HG03097 (cell line): ENCODE results near the gene PTTG1IP2.
"Not testable (repeated sequence)": the region's sequence is repeated elsewhere in the genome, so short reads cannot be mapped to it uniquely, and the experiment has no call there.

Source experiments
- ATAC-seq: cut with Tn5 transposase; IDR thresholded peaks from one replicate; pipeline ENCODE4 v1.9.1; 2021; ENCODE audit not compliant: unreplicated experiment, low FRiP score

Gene PTTG1IP2

GRCh38 chr7:90469554-90469953 lies at the start of gene PTTG1IP2:
TSS of gene PTTG1IP2 (plus strand) at chr7:90469639. CDS start at chr7:90469787, 148 bp downstream.
- ATAC-seq = no peak

GRCh38 chr7:90421651-90422050 lies 47.8 kb upstream of the PTTG1IP2 start:
- no peak for ATAC-seq

GRCh38 chr7:90424720-90425119 lies 44.7 kb upstream of the PTTG1IP2 start:
- ATAC-seq = no peak

GRCh38 chr7:90425376-90425775 lies 44.1 kb upstream of the PTTG1IP2 start:
- ATAC-seq = no peak

DNA sequence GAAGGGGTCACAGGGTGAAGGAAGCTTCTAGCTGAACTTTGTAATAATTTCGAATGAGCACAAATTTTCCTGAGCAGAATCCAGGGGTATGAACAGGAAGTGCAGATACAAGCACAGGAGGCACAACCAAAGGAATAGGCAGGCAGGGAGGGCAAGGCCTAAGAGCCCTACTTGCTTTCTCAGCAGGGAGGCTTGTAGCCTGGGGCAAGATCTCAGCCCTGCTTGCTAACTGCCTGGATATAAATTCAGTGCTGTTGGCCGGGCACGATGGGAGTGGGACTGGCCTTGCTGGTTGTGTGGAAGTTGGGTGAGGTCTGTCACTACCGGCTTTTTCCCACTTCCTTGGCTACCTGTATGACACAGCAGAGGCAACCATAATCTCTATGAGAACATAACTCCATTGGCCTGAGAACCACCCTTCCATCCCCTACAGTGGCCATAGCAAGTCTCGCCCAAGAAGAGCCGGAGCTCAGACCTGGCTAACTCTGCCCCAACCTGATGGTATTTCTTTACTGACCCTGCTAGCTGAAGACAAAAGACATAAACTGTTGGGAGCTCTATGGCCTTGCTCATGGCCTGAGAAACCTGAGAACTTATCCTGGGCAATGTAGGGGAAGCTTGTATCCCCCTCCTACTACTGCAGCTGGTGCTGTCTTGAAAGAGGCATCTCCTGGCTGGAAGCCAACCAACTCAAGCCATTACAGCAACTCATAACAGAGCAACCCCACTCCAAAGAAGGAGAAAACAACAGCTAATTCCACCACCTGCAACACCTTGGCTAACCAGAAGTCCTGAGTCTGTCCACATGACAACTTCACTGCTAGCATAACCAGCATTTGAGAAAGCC lies 38.6 kb upstream of the PTTG1IP2 start:
- no peak for ATAC-seq

DNA sequence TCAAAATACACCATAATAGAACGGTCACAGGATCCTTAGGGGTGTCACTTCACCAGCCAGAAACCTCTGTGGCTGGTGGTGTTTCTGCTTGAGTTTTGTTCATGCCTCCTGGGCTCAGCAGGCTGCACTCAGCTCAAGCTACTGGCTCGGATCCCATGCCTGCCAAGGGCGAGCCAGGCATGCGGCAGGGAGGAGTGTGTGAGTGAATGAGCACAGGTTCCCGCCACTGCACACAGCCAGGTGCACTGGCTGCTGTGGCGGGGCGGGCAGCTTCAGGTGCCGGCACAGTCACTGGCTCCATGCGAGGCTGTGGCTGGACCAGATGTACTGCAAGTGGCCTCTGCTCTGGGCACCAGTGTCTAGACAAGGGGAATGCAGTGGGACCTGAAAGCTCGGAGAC lies 36.7 kb upstream of the PTTG1IP2 start:
- ATAC-seq = no peak

- ATAC-seq = no peak
These were observed 36.2 kb upstream of the PTTG1IP2 start for GRCh38 chr7:90433221-90433620.

DNA sequence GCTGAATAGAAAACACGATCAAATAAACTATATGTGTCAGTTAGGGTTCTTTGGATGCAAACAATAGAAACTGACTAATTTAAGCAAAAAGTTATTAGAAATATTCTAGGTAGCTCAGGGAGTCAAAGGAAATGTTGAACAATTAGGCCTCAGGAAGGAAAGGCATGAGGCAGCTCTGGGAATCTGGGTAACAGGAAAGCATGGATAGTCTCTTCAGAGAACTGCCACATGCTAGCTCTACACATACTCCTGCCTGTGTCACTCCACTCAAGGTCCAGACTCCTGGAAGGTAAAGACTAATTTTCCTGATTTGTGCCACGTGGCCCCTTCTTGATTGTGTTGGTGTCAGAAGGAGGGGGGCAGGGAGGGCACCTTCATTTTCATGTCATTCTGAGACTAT lies 23.8 kb upstream of the PTTG1IP2 start:
- no peak for ATAC-seq

DNA sequence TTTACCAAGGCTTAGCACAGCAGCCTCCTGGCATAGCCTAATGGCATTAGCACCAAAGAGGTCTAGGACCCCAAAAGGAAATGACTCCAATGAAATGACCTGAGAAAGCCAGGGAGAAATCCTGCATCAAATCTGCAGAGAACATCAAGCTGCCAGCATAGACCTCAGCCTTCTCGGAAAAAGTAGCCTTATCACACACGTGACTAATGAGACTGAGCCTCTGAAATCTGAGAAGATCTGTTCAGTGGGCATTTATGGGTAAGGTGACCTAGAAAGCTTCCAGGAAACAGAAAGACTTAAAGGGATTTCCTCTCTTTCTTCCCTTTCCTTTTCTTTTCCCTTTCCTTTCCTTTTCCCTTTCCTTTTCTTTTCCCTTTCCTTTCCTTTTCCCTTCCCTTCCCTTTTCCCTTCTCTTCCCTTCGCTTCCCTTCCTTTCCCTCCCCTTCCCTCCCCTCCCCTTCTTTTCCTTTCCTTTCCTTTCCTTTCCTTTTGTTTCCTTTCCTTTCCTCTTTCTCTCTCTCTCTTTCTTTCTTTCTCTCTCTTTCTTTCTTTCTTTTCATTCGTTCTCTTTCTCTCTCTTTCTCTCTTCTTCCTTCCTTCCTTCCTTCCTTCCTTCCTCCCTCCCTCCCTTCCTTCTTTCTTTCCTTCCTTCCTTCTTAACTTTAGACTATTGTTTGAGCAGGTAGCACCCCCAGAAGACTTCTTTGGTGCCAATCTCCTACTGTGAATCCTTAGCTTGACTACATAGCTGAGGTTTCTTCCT lies 23.1 kb upstream of the PTTG1IP2 start:
- no peak for ATAC-seq

DNA sequence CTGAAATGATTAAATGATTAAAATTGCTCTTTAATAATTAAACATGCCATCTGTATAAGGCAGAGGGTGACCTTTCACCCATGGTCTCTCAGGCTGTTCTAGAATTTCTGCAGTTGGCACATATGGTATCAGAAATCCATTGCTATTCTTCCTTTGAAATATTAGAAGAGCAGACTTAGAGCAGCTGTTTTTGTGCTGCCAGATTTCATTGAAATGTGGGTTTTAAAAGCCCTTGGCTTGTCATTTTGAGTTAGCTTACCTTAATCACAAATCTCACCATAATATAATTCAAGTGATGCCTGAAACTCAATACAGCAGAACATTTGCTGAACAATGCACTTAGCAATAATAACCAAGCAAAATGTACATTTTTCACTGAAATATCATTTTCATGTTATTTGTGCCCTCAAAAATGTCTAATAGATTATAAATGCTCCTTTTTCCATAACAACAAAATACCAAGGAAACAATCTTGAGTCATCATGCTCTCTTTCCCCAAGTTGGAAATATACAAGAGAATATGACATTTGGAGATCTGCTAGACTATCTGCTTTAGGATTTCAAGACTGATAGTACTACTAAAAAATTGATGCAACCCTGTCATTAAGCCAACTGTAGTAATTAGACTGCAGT lies 16.1 kb upstream of the PTTG1IP2 start:
- no peak for ATAC-seq

- ATAC-seq = no peak
These were observed 15.5 kb upstream of the PTTG1IP2 start for GRCh38 chr7:90453931-90454330.

- ATAC-seq = peak; percentile 84
These were observed 14.0 kb upstream of the PTTG1IP2 start for GRCh38 chr7:90455163-90456030.

DNA sequence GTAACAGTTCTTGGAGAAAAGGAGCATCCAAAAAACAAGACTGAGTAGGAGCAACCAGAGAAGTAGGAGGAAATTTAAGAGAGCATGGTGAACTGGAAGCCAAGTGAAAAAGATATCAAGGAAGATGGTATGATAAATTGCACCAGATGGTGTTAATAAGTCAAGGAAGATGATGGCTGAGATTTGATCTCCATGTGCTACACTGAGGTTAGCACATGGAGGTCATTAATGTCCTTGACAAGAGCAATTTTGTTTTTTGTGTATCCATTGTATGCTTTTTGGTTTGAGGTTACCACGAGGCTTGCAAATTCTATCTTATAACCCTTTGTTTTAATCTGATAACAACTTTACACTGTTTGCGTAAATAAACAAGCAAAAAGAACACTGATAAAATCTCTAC lies 11.3 kb upstream of the PTTG1IP2 start:
- ATAC-seq = no peak

GRCh38 chr7:90459888-90460287 lies 9.6 kb upstream of the PTTG1IP2 start:
- ATAC-seq = no peak

- no peak for ATAC-seq
These were observed 8.2 kb upstream of the PTTG1IP2 start for GRCh38 chr7:90461219-90461618.

DNA sequence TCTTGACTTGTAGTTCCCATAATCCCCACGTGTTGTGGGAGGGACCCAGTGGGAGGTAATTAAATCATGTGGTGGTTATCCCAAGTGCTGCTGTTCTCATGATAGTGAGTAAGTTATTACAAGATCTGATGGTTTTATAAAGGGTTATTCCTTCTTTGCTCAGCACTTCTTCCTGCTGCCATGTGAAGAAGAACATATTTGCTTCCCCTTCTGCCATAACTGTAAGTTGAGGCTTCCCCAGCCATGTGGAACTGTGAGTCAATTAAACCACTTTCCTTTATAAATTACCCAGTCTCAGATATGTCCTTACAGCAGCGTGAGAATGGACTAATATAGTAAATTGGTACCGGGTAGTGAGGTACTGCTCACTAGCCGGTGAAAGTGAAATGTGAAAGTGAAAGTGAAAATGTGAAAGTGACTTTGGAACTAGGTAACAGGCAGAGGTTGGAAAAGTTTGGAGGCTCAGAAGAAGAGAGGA lies 6.2 kb upstream of the PTTG1IP2 start:
- ATAC-seq = not testable (repeated sequence)

GRCh38 chr7:90465816-90466215 lies 3.6 kb upstream of the PTTG1IP2 start:
- no peak for ATAC-seq

GRCh38 chr7:90472805-90473540 lies 3.5 kb downstream of the PTTG1IP2 start:
- no peak for ATAC-seq

GRCh38 chr7:90473814-90474213 lies 4.4 kb downstream of the PTTG1IP2 start:
- no peak for ATAC-seq
